ENCODE data around the gene INO80C. TPM values are rescaled to one million over a fixed set of nuclear protein-coding genes. Genes with fewer than 3 reads are reported as not detected.
A peak's percentile ranks its signal among the peaks of the same experiment; 100 is the strongest.

The INO80C gene
- total RNA-seq, 5 donors from 2014 or later (not counting 1 experiment from before 2014, with no cell fraction given): 19.3 to 29.5 (median 23.1) TPM

DNA sequence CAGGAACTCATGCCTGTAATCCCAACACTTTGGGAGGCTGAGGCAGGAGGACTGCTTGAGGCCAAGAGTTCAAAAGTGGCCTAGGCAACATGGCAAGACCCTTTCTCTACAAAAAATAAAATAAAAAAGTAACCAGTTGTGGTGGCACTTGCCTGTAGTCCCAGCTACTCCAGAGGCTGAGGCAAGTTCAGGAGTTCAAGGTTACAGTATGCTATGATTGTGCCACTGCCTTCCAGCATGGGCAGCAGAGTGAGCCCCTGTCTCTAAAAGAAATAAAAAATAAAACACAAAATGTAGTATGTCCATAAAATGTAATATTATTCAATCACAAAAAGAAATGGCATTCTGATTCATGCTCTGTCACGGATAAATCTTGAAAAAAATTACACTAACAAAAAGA is 11.9 kb downstream of the INO80C start:
- H3K36me3 Mint-ChIP-seq: peaks cover 49% of the 10 kb centered on the region
- no peak for ATAC-seq (replicated peaks in 1 of 4)
- H3K9me3 Mint-ChIP-seq: no peaks in the 10 kb centered on the region
- no peak for DNase-seq
- Histone ChIP-seq H3K27me3 (replicated peaks in 1 of 2; ENCODE audit: control insufficient read depth in 2 of 2, extremely low read depth in 1 of 2, insufficient read depth in 2 of 2, low read length in 1 of 2) (no peaks in the 10 kb centered on the region), H3K27ac (ENCODE audit: low read length) (no peak overlapping the region), H3K36me3 (ENCODE audit: control insufficient read depth in 2 of 2, extremely low read depth in 1 of 2, insufficient read depth in 1 of 2, low read length in 1 of 2) (peaks cover 0 to 4% of the 10 kb centered on the region in 2 donors), H3K4me1 (ENCODE audit: control insufficient read depth in 1 of 2, extremely low read depth in 1 of 2, insufficient read depth in 2 of 2, low read length in 2 of 2) (peaks cover 0 to 3% of the 10 kb centered on the region in 2 experiments), H3K9me3 (no peaks in the 10 kb centered on the region), H3K4me3 (ENCODE audit: control insufficient read depth in 1 of 2, extremely low read depth in 1 of 2, low read length in 1 of 2) (no peak overlapping the region)
- no peaks in the 10 kb centered on the region for H3K27me3 Mint-ChIP-seq
- no peak overlapping the region for H3K27ac Mint-ChIP-seq
- POLR2A ChIA-PET: no interaction called here
- WGBS (ENCODE audit: insufficient coverage): no CpG with 5 or more reads among the region's 1 CpG
- CTCF ChIA-PET: interaction anchor here in 1 of 2 donors (0.5 kb wide), 1 partner anchor 494 kb away, joined by 6 read pairs; no protein-coding TSS in a partner anchor
- H3K4me3 Mint-ChIP-seq: no peak overlapping the region
- peaks cover 16 to 38% (median 27%) of the 10 kb centered on the region in 3 donors for H3K4me1 Mint-ChIP-seq

DNA sequence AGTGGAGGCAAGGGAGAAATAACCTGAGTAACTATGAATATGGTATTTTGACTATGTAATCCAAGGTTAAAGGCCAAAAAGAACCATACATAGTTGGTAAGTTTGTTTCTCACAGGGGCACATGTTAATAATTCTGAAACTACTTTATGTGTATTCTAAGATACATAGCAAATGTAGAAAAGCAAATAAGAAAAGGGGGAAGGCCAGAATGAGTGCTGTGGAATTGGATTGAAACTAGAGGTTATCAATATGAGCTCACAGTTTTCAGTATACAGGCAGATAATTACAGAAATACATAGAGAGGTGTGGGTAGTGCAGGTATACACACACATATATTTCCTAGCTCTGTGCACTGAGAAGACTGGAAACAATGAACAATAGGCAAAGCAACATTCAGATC is 13.7 kb downstream of the INO80C start:
- peaks cover 20 to 26% (median 24%) of the 10 kb centered on the region in 3 donors for H3K4me1 Mint-ChIP-seq

DNA sequence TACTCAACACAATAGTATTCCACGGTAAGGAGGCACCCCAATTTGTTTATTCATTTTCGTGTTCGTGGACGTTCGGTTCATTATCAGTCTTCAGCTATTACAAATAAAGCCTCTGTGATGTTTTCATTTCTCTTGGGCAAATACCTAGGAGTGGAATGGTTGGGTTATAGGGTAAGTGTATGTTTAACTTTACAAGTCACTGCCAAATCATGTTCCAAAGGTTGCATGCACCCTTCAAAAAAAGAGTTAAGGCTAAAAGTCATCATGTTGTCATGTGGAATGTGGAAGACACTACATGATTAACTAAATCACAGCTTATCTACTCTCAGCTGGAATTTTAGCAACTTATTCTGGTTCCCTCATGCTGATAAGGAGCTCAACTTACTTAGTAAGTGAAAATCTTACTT is 15.8 kb downstream of the INO80C start:
- H3K9me3 ChIP-seq: no peaks in the 10 kb centered on the region
- WGBS (ENCODE audit: insufficient coverage): no CpG with 5 or more reads among the region's 5 CpGs
- no peak overlapping the region for H3K4me3 Mint-ChIP-seq
- no peak overlapping the region for H3K4me3 ChIP-seq (ENCODE audit: control insufficient read depth in 1 of 2, extremely low read depth in 1 of 2, low read length in 1 of 2)
- peaks cover 6 to 11% of the 10 kb centered on the region in 2 donors for H3K36me3 ChIP-seq (ENCODE audit: control insufficient read depth in 2 of 2, extremely low read depth in 1 of 2, insufficient read depth in 1 of 2, low read length in 1 of 2)
- H3K4me1 ChIP-seq (ENCODE audit: control insufficient read depth in 1 of 2, extremely low read depth in 1 of 2, insufficient read depth in 2 of 2, low read length in 2 of 2): no peaks in the 10 kb centered on the region
- no peak for DNase-seq
- POLR2A ChIA-PET: interaction anchor here in 1 of 2 donors (0.6 kb wide), 1 partner anchor 15 kb away, joined by 3 read pairs; no protein-coding TSS in a partner anchor
- CTCF ChIA-PET: no interaction called here
- H3K27me3 ChIP-seq (replicated peaks in 1 of 2; ENCODE audit: control insufficient read depth in 2 of 2, extremely low read depth in 1 of 2, insufficient read depth in 2 of 2, low read length in 1 of 2): no peaks in the 10 kb centered on the region
- no peak for ATAC-seq (replicated peaks in 1 of 4)
- H3K36me3 Mint-ChIP-seq: peaks cover 37% of the 10 kb centered on the region
- H3K27me3 Mint-ChIP-seq: no peaks in the 10 kb centered on the region
- no peak overlapping the region for H3K27ac Mint-ChIP-seq
- H3K4me1 Mint-ChIP-seq: peaks cover 17 to 30% (median 24%) of the 10 kb centered on the region in 3 donors
- no peaks in the 10 kb centered on the region for H3K9me3 Mint-ChIP-seq
- H3K27ac ChIP-seq (ENCODE audit: low read length): no peak overlapping the region

More for the DNA sequence above, 13.7 kb downstream of the INO80C start:
- H3K4me3 Mint-ChIP-seq: no peak overlapping the region
- no peaks in the 10 kb centered on the region for H3K27me3 Mint-ChIP-seq
- peaks cover 49% of the 10 kb centered on the region for H3K36me3 Mint-ChIP-seq
- no peak overlapping the region for H3K27ac Mint-ChIP-seq
- CTCF ChIA-PET: interaction anchor here in 1 of 2 donors (0.5 to 0.6 kb wide), 2 partner anchors 17 to 313 kb away, joined by 3 read pairs; no protein-coding TSS in a partner anchor
- Histone ChIP-seq H3K4me3 (ENCODE audit: control insufficient read depth in 1 of 2, extremely low read depth in 1 of 2, low read length in 1 of 2) (no peak overlapping the region), H3K27me3 (replicated peaks in 1 of 2; ENCODE audit: control insufficient read depth in 2 of 2, extremely low read depth in 1 of 2, insufficient read depth in 2 of 2, low read length in 1 of 2) (no peaks in the 10 kb centered on the region), H3K27ac (ENCODE audit: low read length) (no peak overlapping the region), H3K36me3 (ENCODE audit: control insufficient read depth in 2 of 2, extremely low read depth in 1 of 2, insufficient read depth in 1 of 2, low read length in 1 of 2) (peaks cover 0 to 4% of the 10 kb centered on the region in 2 donors), H3K9me3 (no peaks in the 10 kb centered on the region), H3K4me1 (ENCODE audit: control insufficient read depth in 1 of 2, extremely low read depth in 1 of 2, insufficient read depth in 2 of 2, low read length in 2 of 2) (no peaks in the 10 kb centered on the region)
- ATAC-seq (replicated peaks in 1 of 4) (no peak), DNase-seq (no peak)
- POLR2A ChIA-PET: no interaction called here
- no peaks in the 10 kb centered on the region for H3K9me3 Mint-ChIP-seq

DNA sequence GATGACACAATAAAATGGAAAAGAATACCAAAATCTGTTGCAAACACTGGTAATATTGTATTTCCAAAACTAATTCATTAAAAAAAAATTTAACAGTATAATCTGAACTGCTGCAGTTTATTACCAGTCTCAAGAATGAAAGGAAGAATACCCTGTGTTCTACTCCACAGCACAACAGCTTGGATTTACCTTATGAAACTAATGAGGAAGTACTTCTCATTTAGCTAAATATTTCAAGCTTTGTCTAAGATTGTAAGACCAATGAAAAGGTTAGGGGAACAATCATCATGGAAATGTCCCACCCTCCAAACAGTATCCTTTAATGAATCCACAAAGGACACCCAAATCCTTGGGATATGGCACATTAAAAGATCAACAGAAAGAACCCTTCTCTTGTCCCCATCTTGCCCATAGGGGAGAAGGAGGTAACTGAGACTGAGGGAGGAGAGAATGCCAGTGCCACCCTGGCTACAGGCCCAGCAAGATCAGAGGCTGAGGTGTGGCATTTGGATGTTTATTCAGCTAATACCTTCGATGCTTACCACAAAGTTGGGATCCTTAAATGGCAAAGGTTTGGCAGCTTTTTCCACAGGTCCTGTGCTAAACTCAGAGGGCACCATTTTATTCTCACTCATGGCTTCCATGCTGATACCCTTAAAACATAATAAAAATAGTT is 17.7 kb downstream of the INO80C start:
- ATAC-seq (replicated peaks in 1 of 4): no peak
- WGBS (ENCODE audit: insufficient coverage): 100% methylated on average over 1 of the region's 1 CpG
- no peaks in the 10 kb centered on the region for H3K4me1 ChIP-seq (ENCODE audit: control insufficient read depth in 1 of 2, extremely low read depth in 1 of 2, insufficient read depth in 2 of 2, low read length in 2 of 2)
- Mint-ChIP-seq H3K27ac (no peak overlapping the region), H3K9me3 (no peaks in the 10 kb centered on the region), H3K27me3 (no peaks in the 10 kb centered on the region), H3K36me3 (peaks cover 40% of the 10 kb centered on the region), H3K4me3 (no peak overlapping the region), H3K4me1 (peaks cover 16 to 34% (median 21%) of the 10 kb centered on the region in 3 donors)
- H3K27me3 ChIP-seq (replicated peaks in 1 of 2; ENCODE audit: control insufficient read depth in 2 of 2, extremely low read depth in 1 of 2, insufficient read depth in 2 of 2, low read length in 1 of 2): no peaks in the 10 kb centered on the region
- H3K4me3 ChIP-seq (ENCODE audit: control insufficient read depth in 1 of 2, extremely low read depth in 1 of 2, low read length in 1 of 2): no peak overlapping the region
- ChIA-PET POLR2A (no interaction called here), CTCF (no interaction called here)
- peaks cover 6 to 11% of the 10 kb centered on the region in 2 donors for H3K36me3 ChIP-seq (ENCODE audit: control insufficient read depth in 2 of 2, extremely low read depth in 1 of 2, insufficient read depth in 1 of 2, low read length in 1 of 2)
- no peak overlapping the region for H3K27ac ChIP-seq (ENCODE audit: low read length)
- H3K9me3 ChIP-seq: no peaks in the 10 kb centered on the region
- no peak for DNase-seq

DNA sequence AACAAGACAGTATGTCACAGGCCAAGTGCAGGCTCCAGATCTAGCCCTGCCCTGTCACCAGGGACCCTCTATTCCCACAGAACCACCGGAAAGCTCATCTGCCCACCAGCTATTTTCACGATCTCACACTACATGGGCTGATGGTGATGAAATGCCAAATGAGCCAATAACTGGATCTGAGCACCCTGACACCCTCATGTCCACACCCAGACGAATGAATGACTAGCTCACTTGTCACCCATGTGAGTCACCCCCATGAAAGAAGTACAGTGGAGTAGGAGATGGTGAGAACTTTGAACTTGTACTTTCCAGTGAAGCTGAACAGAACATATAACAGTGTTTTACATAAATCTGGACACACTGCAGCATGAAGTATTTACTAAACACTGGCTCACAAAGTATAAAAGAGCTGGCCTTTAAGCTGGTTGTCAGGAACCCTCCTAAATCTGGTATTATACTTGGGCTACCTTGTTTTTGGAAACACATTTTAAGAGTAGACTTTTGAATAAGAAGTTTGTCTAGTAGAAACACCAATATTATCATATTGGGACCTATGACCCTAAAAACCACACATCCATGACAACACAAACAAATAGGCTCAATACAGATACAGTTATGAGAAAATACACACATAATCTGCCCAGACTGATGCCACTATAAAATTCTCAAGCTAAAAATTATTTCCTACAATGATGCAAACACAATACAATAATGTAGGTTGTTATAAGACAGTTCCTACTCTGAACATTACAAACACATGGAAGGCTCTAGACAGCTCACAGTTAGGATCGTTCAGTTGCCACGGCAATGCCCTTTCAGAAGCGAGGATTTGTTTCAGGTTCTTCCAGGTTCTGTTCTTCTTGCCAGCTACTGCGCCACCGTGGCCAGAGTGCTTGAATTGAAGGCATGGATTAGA is 19.0 kb downstream of the INO80C start:
- ATAC-seq (replicated peaks in 1 of 4) (no peak), DNase-seq (peak in 1 of 35 experiments; percentile 7)
- no peak overlapping the region for H3K27ac Mint-ChIP-seq
- H3K27me3 Mint-ChIP-seq: no peaks in the 10 kb centered on the region
- H3K4me3 Mint-ChIP-seq: no peak overlapping the region
- Histone ChIP-seq H3K4me1 (ENCODE audit: control insufficient read depth in 1 of 2, extremely low read depth in 1 of 2, insufficient read depth in 2 of 2, low read length in 2 of 2) (no peaks in the 10 kb centered on the region), H3K27ac (ENCODE audit: low read length) (no peak overlapping the region), H3K4me3 (ENCODE audit: control insufficient read depth in 1 of 2, extremely low read depth in 1 of 2, low read length in 1 of 2) (no peak overlapping the region), H3K36me3 (ENCODE audit: control insufficient read depth in 2 of 2, extremely low read depth in 1 of 2, insufficient read depth in 1 of 2, low read length in 1 of 2) (peaks cover 6 to 7% of the 10 kb centered on the region in 2 donors), H3K9me3 (no peaks in the 10 kb centered on the region), H3K27me3 (replicated peaks in 1 of 2; ENCODE audit: control insufficient read depth in 2 of 2, extremely low read depth in 1 of 2, insufficient read depth in 2 of 2, low read length in 1 of 2) (no peaks in the 10 kb centered on the region)
- ChIA-PET CTCF (interaction anchor here (0.5 to 0.8 kb wide), 3 partner anchors 11 to 131 kb away, joined by 4 to 5 read pairs (median 4); no protein-coding TSS in a partner anchor), POLR2A (interaction anchor here in 1 of 2 donors (1.3 kb wide), 1 partner anchor 19 kb away, joined by 4 read pairs; the partner anchor contains the start of gene INO80C)
- peaks cover 48% of the 10 kb centered on the region for H3K36me3 Mint-ChIP-seq
- WGBS (ENCODE audit: insufficient coverage): 92% methylated on average over 4 of the region's 8 CpGs
- no peaks in the 10 kb centered on the region for H3K9me3 Mint-ChIP-seq
- peaks cover 18 to 30% (median 21%) of the 10 kb centered on the region in 3 donors for H3K4me1 Mint-ChIP-seq

DNA sequence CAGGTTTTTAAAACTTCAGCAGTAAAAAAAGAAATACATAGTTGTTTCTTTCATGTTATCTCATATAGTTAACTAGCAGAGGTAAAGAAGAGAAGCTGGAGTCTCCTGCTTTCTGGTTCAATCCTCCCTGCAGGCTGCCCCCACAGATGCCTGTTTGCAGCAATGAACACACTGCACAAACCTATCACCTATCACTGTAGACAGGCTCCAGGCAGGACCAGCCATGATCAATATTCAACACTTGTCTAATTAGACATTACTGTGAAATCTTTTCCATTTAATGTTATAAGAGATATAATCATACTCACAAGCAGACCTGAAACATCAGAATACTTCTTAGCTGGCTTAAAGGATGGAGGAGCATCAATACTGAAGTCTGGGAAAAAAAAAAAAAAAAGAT is 19.8 kb downstream of the INO80C start:
- no peak for ATAC-seq (replicated peaks in 1 of 4)
- H3K27ac ChIP-seq (ENCODE audit: low read length): no peak overlapping the region
- Mint-ChIP-seq H3K27ac (no peak overlapping the region), H3K36me3 (peaks cover 53% of the 10 kb centered on the region), H3K27me3 (no peaks in the 10 kb centered on the region), H3K9me3 (no peaks in the 10 kb centered on the region), H3K4me3 (no peak overlapping the region), H3K4me1 (peaks cover 17 to 30% (median 18%) of the 10 kb centered on the region in 3 donors)
- ChIA-PET POLR2A (interaction anchor here in 1 of 2 donors (1.3 kb wide), 1 partner anchor 20 kb away, joined by 4 read pairs; the partner anchor contains the start of gene INO80C), CTCF (interaction anchor here (0.5 kb wide), 2 partner anchors 63 to 130 kb away, joined by 4 to 5 read pairs; no protein-coding TSS in a partner anchor)
- H3K27me3 ChIP-seq (replicated peaks in 1 of 2; ENCODE audit: control insufficient read depth in 2 of 2, extremely low read depth in 1 of 2, insufficient read depth in 2 of 2, low read length in 1 of 2): no peaks in the 10 kb centered on the region
- DNase-seq: no peak
- H3K4me1 ChIP-seq (ENCODE audit: control insufficient read depth in 1 of 2, extremely low read depth in 1 of 2, insufficient read depth in 2 of 2, low read length in 2 of 2): no peaks in the 10 kb centered on the region
- H3K9me3 ChIP-seq: no peaks in the 10 kb centered on the region
- H3K36me3 ChIP-seq (ENCODE audit: control insufficient read depth in 2 of 2, extremely low read depth in 1 of 2, insufficient read depth in 1 of 2, low read length in 1 of 2): peaks cover 6 to 7% of the 10 kb centered on the region in 2 donors
- H3K4me3 ChIP-seq (ENCODE audit: control insufficient read depth in 1 of 2, extremely low read depth in 1 of 2, low read length in 1 of 2): no peak overlapping the region

Data from T-cell (primary cell).